ENCODE results near the gene HCK. TPM values are rescaled to one million over a fixed set of nuclear protein-coding genes. Genes with fewer than 3 reads are reported as not detected.

The HCK gene
- total RNA-seq, 4 donors from 2014 or later = 2.6 to 31.8 (median 10.2) TPM

DNA sequence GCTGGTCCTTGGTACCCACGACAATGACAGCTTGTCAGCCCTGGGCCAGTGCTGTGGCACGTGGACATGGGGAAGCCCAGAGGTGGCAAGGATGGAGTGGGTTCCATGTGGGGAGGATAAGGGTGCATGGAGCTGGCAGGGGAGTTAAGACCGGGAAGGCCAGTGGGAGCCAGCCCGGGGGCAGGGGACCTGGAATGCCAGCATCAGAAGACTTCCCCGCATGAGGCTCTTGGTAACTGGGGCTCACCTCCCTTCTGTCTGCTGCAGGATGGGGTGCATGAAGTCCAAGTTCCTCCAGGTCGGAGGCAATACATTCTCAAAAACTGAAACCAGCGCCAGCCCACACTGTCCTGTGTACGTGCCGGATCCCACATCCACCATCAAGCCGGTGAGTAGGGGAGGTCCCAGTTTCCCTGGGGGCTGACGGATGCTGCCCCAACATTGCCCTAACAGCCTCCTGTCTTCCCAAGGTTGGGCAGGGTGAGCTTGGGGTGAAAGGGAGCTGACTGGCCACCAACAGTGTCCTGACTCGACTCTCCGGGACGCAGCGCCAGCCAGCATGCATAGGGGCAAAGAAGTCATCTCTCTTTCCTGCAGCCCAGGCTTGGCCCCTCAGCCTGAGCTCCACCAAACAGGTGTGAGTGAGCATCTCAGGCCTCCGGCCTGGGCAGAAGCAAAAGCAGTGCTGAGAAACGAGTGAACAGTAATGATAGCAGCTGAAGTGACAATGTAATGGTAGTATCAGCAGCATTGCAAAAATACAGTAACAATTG lies 19.5 kb downstream of the HCK start:
- Histone ChIP-seq H3K9me3 (no peaks in the 10 kb centered on the region), H3K27ac (no peak overlapping the region), H3K4me3 (no peak overlapping the region), H3K27me3 (peaks cover 49% of the 10 kb centered on the region), H3K4me1 (no peaks in the 10 kb centered on the region), H3K36me3 (no peaks in the 10 kb centered on the region)
- ATAC-seq = no peak
- TF ChIP-seq, protein P1, sequence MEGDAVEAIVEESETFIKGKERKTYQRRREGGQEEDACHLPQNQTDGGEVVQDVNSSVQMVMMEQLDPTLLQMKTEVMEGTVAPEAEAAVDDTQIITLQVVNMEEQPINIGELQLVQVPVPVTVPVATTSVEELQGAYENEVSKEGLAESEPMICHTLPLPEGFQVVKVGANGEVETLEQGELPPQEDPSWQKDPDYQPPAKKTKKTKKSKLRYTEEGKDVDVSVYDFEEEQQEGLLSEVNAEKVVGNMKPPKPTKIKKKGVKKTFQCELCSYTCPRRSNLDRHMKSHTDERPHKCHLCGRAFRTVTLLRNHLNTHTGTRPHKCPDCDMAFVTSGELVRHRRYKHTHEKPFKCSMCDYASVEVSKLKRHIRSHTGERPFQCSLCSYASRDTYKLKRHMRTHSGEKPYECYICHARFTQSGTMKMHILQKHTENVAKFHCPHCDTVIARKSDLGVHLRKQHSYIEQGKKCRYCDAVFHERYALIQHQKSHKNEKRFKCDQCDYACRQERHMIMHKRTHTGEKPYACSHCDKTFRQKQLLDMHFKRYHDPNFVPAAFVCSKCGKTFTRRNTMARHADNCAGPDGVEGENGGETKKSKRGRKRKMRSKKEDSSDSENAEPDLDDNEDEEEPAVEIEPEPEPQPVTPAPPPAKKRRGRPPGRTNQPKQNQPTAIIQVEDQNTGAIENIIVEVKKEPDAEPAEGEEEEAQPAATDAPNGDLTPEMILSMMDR (IDR thresholded peaks at IDR 0.05) = no peak
- TF ChIP-seq POLR2A (IDR thresholded peaks at IDR 0.05) = no peak
- no peak for TF ChIP-seq EP300 (IDR thresholded peaks at IDR 0.05)
- no peak for TF ChIP-seq POLR2AphosphoS5 (IDR thresholded peaks at IDR 0.05)
- 51% methylated on average over 3 of the region's 17 CpGs; no CpG with 5 or more reads in 1 of the 2 donors for WGBS, 2 donors (ENCODE audit: low coverage in 1 of 2)

DNA sequence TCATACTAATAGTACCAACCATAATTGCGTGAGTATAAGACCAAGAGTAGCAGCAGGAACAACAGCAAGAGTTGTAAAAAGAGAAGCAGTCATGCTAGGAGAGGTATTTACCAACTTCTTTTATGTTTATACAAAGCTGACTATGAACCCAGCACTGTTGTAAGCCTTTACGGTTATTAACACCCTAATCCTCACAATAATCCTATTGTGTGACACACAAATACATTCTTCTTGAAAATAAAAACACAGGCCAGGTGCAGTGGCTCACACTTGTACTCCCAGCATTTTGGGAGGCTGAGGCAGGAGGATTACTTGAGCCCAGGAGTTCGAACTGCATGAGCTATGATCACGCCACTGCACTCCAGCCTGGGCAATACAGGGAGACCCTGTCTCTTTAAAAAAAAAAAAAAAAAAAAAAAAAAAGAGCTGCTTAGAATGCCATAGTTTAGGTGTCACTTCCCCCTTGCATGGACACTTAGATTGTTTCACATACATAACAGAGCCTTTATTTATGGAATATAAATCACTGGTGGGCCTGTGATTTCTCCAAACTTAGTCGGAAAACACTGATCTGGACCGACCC lies 20.2 kb downstream of the HCK start:
- H3K36me3 ChIP-seq = no peaks in the 10 kb centered on the region
- H3K27ac ChIP-seq = no peak overlapping the region
- peaks cover 52% of the 10 kb centered on the region for H3K27me3 ChIP-seq
- no peaks in the 10 kb centered on the region for H3K9me3 ChIP-seq
- no peaks in the 10 kb centered on the region for H3K4me1 ChIP-seq
- 63 to 83% methylated on average over 4 to 5 of the region's 6 CpGs for WGBS, 2 donors (ENCODE audit: low coverage in 1 of 2)
- TF ChIP-seq POLR2AphosphoS5 (IDR thresholded peaks at IDR 0.05) (no peak), EP300 (IDR thresholded peaks at IDR 0.05) (no peak), POLR2A (IDR thresholded peaks at IDR 0.05) (no peak)
- TF ChIP-seq, protein P1 (IDR thresholded peaks at IDR 0.05) = no peak
- no peak for ATAC-seq
- no peak overlapping the region for H3K4me3 ChIP-seq

DNA sequence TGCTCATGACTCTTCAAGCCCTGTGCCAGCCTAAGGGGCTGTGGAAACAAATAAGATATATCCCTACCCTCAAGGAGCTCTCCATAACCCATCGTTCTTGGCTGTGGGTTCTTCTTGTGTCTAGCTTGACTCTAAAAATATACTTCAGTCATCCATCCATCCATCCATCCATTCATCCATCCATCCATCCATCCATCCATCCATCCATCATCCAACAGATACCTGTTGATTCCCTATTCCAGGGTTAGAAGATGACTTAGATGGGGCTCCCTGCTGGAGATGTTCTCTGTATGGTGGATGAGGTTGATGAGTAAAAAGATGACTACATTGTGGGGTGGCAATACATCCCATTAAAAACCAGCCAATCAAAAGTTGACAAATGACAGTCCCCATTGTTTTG lies 23.5 kb downstream of the HCK start:
- Histone ChIP-seq H3K27me3 (peaks cover 56% of the 10 kb centered on the region), H3K9me3 (no peaks in the 10 kb centered on the region), H3K36me3 (no peaks in the 10 kb centered on the region), H3K4me1 (no peaks in the 10 kb centered on the region), H3K27ac (no peak overlapping the region), H3K4me3 (no peak overlapping the region)
- WGBS, 2 donors (ENCODE audit: low coverage in 1 of 2) = 73 to 100% methylated on average over 1 of the region's 1 CpG
- TF ChIP-seq, protein P1 (IDR thresholded peaks at IDR 0.05) = no peak
- TF ChIP-seq POLR2AphosphoS5 (IDR thresholded peaks at IDR 0.05) (no peak), POLR2A (IDR thresholded peaks at IDR 0.05) (no peak), EP300 (IDR thresholded peaks at IDR 0.05) (no peak)
- no peak for ATAC-seq

DNA sequence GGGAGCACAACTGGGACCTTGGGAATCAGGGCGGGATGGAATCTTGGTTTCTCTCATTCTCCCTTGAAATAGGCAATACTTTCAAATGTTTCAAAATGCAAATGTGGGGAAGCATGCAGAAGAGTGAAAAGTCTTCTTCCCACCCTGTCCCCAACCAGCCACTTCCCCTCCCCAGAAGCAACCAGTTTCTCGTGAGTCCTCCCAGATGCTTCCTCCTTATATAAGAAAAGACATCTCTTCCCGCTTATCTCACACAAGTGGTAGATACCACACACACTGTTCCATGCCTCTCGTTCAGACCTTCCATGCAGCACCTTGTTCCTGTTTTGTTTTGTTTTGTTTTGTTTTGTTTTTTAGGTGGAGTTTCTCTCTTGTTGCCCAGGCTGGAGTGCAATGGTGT lies 25.1 kb downstream of the HCK start:
- TF ChIP-seq, protein P1 (IDR thresholded peaks at IDR 0.05) = no peak
- no peak for TF ChIP-seq POLR2AphosphoS5 (IDR thresholded peaks at IDR 0.05)
- no peak for TF ChIP-seq EP300 (IDR thresholded peaks at IDR 0.05)
- no peak for TF ChIP-seq POLR2A (IDR thresholded peaks at IDR 0.05)
- H3K36me3 ChIP-seq = no peaks in the 10 kb centered on the region
- no peaks in the 10 kb centered on the region for H3K9me3 ChIP-seq
- peaks cover 63% of the 10 kb centered on the region for H3K27me3 ChIP-seq
- H3K4me1 ChIP-seq = no peaks in the 10 kb centered on the region
- H3K27ac ChIP-seq = no peak overlapping the region
- ATAC-seq = no peak
- WGBS, 2 donors (ENCODE audit: low coverage in 1 of 2) = 65 to 76% methylated on average over 4 of the region's 4 CpGs
- H3K4me3 ChIP-seq = no peak overlapping the region

DNA sequence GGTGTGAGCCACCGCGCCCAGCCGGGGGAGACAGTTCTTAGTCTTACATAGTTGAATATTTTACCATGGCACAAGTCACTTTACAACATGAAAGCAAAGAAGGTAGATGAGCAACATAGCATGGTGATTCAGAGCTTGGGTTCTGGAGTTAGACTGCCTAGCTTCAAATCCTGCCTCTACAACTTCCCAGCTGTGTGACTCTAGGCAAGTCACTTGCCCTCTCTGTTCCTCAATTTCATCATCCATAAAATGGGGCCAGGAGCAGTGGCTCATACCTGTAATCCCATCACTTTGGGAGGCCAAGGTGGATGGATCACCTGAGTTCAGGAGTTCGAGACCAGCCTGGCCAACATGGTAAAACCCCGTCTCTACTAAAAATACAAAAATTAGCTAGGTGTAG lies 26.3 kb downstream of the HCK start:
- Histone ChIP-seq H3K4me1 (no peaks in the 10 kb centered on the region), H3K36me3 (no peaks in the 10 kb centered on the region), H3K27me3 (peaks cover 68% of the 10 kb centered on the region), H3K27ac (no peak overlapping the region), H3K9me3 (no peaks in the 10 kb centered on the region), H3K4me3 (no peak overlapping the region)
- 76 to 90% methylated on average over 2 to 3 of the region's 5 CpGs for whole genome bisulfite sequencing, 2 donors (ENCODE audit: low coverage in 1 of 2)
- TF ChIP-seq POLR2A (IDR thresholded peaks at IDR 0.05) (no peak), POLR2AphosphoS5 (IDR thresholded peaks at IDR 0.05) (no peak), EP300 (IDR thresholded peaks at IDR 0.05) (no peak)
- TF ChIP-seq, protein P1 (IDR thresholded peaks at IDR 0.05) = no peak
- no peak for ATAC-seq

All from gastroesophageal sphincter (tissue), 4 donors.